HG02763 (cell line): Measurements from ENCODE around the gene EDAR.

ENCODE experiments used
- ATAC-seq: cut with Tn5 transposase; IDR thresholded peaks from one replicate; pipeline ENCODE4 v1.9.1; 2021; ENCODE audit warnings: mild to moderate bottlenecking, moderate library complexity; ENCODE audit not compliant: unreplicated experiment

The EDAR gene

DNA sequence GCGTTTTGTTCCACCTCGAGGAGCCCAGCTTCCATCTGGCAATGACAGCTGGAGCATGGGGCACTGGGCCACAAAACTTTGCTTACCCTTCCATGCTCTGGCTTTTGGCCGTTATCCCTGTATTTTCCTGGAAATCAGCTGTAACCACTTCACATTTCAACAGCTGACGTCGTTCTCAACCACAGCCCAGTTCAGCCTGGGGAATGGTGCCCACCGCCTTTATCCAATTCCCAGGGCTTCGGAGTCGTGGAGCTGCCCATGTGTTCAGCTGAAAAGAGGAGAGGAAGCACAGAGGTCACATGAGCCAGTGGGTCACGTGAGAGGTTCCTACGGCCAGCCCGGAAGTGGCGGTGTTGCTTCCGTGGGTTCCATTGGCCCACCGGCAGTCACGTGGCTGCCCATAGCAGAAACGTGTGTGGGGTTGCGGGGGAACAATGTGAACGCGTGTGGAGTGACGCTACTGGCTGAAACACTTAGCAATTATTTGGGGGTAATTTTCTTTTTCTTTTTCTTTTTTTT lies 16.7 kb upstream of the EDAR start:
- ATAC-seq, result no peak

DNA sequence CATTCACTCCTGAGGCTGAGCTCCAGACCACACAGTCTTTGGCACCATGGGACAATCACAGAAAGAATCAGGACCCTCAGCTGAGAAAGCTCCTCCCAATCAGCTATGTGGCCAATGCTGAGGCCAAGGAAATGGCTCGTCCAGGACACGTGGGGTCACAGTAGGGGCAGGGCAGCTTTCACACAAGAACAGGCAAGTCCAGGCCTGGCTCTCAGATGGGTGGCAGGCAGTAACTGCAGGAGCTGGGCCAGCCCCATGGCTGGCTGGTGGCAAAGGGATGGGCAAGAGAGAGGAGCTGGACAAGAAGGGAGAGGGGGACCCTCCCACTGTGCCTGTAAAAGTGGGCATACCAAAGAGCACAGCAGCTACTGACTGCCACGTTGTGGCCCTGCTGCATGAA lies 12.2 kb upstream of the EDAR start:
- no peak for ATAC-seq

DNA sequence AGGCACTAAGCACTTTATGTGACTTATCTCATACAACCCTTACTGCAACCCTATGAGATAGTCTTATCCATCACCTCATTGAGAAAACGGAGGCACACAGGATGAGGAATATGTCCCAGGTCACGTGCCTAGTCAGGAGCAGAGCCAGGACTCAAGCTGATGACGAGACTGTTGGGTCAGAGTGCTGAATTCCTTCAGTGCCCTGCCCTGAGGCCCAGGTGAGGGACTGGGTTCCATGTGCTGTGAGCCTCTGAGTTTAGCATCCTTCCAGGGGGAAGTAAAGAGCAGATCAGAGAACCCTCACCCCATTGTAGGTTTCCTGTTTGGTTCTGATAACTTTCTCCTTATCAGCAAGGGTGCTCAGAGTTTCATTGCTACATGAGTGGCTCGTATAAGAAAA lies 11.7 kb upstream of the EDAR start:
- no peak for ATAC-seq

DNA sequence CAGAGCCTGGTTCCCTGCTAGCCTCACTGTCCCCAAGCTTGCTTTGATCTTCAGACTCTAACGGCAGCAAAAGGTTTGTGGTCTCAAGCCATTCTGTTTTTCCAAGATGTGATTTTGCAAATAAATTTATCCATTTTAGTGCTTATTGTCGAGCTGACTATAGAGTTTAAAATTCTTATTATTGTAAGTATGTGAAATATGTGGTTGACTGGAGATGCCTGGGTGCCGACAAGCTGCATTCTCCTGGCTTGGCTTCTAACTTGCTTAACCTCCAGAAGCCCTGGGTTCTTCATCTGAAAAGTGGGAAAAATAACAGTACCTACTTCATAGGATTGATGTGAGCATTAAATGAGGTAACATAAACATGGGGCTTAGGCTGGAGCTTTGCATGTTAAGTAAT lies 9.9 kb upstream of the EDAR start:
- no peak for ATAC-seq

DNA sequence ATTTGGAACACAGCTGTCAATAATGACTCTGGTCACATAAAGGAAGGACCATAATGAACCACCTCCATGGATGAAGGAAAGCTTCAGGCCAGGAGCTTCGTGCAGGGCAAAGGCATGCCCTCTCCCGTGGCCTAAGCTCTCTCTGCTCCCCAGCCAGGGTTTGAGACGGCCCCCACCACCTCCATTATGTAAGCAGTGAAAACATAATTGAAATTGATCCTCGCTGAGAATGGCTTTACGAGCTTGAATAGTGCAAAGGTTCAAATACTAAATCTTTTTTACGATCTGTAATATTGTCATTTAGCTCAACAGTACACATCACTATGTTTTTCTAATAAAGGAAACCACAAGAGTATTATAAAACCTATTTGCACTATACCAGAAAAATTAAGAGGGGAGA lies 5.2 kb upstream of the EDAR start:
- ATAC-seq, result no peak

DNA sequence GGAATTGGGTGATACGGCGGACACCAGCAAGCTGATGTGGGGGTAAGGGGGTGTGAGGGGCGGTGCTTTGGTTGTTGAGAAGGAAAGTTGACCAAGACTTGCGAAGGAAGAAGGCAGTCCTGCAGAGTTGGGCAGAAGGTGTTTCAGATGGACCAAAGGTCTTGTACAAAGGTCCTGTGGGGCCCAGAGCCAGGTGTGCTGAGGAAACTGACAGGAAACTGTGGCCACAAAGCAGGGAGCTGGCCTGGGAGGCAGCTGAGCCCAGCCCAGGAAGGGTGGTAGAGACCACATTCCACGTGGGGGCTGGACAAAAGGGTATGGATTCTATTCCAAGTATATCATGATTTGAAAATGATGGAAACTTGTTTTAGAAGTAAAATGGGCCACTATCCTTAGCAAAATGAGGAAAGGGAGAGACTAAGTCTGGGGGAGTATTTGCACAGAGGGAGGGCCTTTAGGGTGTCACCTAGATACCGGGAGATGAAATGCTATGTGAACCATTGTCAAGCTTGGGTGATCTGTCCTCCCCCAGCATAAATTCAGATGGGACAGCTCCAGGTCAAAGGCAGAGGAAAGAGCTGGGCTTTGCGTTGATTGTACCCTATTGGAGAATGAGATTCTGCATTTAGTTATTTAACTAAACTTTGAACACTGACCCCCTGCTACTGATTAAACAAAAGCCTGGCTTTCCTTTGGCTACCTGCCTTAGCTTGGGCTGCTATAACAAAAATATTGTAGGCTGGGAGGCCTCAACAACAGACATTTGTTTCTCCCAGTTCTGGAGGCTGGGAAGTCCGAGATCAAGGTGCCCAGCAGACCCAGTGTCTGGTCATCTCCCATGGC lies 4.3 kb upstream of the EDAR start:
- ATAC-seq, result no peak

DNA sequence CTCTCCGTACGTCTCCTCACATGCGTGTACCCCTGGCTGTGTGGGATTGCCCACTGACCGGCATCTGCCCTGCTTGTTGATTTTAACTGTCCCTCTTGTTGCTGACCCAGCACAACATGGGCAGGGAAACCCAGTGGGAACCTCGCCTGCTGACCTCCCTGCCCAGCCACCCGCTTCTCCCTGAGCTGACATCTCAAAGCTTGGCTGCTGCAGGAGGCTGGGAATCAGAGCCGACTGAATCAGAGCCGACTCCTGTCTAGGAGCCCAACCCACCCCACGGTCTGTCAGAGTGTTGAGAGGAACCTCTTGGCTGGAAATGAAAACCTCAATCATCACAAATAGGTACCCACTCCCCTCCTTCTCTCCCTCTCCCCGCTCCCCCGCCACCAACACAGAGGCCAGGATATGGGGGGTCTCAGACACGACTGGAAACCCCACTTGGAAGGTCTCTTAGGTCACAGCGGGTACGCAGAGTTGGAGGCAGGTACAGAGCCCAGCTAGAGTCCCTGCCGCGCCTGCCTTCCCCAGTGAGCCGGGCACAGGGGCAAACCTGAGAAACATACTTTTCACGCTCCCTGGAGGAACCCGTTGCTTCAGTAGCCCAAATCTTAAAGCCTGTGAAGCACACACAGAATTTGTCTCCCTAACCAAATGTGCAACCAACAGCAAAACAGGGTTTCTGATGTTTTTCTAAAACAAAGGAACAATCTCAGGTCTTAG lies 784 bp downstream of the EDAR start:
- no peak for ATAC-seq

DNA sequence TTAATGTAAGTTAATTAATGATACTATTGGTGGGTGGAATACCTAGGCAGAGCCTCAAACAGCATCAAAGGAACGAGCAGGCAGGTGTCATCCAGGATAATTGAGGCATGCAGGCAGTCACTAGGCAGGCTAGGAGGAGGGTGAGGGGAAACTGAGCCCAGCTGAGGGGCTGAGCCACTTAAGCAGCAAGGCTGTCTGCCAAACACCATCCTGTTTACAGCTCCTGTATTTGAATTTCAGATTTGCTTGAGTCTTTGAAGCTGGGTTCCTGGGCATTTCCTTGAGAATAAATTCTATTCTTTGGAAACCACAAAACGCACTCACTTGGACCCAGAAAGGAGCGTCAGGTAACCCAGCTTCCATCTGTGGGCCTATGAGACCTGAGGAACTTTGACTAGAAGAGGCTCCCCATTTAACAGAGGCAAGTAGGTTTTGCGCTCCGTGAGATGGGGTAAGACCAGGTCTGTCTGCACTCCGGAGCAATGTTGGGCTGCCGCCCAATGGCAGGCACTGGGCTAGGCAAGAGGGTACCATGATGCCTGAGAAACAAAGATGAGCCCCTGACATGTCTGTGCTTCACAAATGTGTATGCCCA lies 2.0 kb downstream of the EDAR start:
- no peak for ATAC-seq

DNA sequence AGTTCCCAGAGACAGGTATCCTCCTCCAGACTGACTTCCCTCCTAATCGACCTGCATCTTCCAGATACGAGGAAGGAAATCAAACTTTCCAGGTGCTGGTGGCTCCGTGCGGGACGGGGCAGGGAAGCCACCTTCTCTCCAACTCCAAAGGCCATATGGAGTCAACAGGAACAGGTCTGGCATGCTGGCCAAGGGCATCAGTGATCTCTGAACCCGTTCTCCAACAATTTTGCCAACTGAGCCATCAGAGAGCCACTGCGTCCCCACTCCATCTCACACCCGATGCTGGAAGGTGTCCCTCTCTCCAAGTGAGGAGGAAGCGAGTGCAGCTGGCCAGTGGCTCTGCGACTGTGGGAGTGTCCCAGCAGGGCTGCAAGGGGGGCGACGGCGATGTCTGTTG lies 5.4 kb downstream of the EDAR start:
- ATAC-seq, result no peak

DNA sequence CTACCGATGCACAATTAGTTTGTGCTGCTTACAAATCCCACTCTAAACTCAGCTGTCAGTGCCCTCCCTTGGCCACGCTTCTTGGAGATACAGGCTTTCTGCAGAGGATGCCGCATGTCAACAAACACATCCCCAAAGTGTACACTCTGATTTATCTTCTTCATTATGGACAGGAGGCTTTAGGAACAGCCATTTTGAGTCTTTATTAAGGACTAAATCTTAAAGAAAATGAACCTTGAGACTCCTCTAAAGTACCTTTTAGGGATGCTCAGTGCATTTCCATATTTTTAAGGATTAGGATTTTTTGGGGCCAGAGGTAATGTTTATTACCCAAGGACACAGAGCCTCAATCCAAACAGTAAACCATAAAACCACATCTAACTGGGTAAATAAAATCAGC lies 6.0 kb downstream of the EDAR start:
- ATAC-seq, result no peak

DNA sequence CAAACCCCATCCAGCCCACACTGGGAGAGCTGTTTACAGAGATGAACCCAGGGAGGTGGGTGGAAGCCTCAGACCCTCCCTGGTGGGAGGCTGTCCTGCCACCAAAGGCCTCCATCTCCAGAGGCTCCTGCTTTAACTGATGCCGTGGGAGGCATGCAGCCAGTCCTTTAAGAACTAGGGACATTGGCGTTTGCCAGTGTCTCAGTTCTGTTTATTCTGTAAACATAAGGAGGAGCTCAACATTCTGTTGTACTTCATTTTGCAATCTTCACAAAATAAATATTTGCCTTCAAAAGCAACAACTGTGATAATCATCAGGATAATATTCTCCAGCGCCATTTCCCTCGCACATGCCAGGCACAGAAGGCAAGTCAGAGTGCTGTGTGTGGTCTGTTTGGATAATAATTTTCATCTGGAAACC lies 6.8 kb downstream of the EDAR start:
- ATAC-seq, result no peak

DNA sequence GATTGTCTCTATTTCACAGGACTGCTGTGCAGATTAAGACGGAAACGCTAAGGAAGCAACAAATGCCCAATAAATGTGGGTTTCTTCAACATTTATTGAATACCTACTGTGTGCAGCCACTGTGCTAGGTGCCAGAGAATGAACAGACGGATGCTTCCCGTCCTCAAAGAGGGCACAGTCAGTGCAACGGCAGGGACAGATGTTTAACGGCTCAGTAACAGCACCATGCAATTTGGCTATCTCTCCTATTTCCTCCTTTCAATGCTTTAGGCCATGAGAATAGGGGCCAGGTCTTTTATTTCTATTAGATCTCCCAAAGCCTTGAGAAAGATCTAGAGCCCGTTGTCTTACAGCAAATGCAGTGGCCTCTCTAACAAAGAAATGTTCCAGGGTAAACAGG lies 7.2 kb downstream of the EDAR start:
- ATAC-seq, result no peak

DNA sequence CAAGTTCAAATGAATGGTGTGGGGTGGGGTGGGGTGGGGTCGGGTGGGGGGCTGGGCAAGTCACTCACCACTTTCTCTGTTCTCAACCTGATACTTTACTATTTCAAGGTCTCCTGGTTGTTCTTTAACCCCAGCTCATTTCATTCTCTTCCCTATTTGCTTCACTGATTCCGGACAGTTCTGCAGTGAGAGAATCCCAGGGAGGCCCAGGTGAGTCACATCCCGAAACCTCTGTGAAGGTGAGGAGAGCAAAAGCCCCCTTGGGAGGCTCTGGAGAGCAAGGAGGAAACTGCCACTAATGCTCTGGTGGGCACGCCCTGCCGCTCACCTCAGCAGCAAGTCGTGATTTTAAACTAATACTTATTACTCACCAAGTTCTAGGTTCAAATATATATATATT lies 8.9 kb downstream of the EDAR start:
- ATAC-seq, result no peak

DNA sequence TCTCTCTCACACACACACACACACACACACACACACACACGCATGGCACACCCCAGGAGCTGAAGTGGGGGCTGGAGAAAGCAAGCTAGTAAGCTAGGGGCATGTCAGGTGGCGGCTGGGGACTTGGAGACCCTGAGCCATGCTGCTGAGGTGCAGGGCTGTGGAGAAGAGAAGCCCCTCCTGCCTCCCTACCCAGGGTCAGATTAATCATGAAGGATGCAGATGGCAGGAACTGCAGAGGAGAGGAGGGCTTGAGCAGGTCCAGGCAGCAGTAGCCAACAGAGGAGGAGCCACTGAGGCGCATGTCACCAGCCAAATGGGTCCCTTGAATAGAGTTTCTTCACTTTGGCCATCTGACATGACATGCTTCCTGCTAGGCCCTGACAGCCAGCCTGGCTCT lies 9.6 kb downstream of the EDAR start:
- ATAC-seq, result no peak

DNA sequence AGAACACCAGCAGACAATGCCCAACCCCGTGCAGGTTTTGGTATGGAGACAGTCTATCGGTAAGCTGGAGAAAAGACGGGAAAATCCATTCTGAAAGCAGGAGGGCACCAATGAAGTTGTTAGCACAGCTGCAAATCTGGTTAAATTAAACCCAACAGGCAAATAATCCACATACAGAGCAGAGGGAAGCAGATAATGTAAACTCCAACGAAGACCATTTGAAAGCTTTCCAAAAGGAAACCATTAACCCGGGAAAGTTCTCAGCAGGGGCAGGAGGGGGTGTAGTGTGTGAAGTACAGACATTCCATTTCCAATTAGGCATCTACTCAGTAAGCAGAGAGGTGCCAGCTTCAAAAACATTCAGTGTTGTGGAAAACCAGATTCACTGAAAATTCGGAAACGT lies 10.3 kb downstream of the EDAR start:
- no peak for ATAC-seq

DNA sequence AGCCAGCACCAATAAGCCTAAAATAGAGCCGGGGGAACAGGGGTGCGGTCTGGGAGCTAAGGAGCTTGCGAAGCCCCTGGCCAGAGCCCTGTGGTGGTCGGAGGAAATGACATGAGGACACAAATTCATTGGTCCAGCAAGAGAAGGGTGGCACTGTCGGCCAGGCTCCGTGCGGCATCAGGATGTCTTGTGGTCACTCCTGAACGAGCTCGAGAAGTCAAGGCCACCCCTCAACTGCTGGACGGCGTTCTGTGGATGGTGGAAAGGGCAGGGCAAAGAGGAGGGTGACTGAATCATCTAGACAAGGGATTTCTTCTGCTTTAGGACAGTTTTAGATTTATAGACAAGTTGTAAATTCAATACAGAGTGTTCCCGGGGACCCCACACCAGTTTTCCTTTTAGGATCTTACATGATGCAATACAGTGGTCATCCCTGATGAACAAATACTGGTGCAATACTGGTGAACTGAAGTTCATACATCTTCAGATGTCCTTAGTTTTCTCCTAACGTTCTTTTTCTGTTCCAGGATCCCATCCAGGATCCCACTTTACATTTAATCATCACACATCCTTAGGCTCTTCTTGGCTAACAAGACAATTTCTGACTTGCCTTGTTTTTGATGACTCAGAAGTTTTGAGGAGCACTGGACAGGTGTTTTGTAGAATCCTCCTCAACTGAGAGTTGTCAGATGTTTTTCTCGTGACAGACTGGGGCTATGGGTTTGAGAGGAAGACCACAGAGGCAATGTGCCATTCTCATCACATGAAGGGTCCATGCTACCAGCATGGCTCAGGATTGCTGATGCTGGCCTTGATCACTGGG lies 13.2 kb downstream of the EDAR start:
- no peak for ATAC-seq

DNA sequence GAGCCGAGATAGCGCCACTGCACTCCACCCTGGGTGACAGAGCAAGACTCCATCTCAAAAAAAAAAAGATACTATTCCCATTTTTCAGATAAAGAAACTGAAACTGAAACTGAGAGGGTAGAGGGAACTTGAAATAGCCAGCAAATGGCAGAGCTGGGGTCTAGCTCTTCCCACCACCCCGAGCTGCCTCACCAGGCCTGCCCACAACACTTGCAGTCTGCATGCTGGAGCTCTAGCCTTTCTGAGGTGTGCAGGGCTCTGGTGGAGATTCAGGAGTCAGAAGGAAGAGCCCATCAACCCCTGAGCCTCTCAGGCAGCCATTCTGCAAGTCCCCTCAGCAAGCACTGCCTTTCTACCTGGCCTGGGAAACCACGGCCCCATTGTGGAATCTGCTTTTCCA lies 14.3 kb downstream of the EDAR start:
- ATAC-seq, result no peak

DNA sequence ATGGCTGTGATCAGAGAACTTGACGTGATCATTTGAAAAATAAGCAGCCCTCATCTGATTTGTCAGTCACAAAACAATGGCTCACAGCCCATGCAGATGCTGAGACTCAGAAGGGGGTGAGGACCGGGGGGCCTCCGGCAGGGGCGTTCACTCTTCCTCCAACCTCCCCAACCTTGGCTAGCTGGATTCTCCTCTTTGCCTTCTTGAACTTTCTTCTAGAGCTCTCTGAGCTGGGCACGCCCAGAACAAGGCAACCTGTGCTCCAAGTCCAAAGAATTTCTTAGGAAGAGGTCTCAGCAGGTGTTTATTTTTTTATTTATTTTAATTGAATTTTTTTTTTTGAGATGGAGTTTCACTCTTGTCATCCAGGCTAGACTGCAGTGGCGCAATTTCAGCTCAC lies 16.4 kb downstream of the EDAR start:
- no peak for ATAC-seq

DNA sequence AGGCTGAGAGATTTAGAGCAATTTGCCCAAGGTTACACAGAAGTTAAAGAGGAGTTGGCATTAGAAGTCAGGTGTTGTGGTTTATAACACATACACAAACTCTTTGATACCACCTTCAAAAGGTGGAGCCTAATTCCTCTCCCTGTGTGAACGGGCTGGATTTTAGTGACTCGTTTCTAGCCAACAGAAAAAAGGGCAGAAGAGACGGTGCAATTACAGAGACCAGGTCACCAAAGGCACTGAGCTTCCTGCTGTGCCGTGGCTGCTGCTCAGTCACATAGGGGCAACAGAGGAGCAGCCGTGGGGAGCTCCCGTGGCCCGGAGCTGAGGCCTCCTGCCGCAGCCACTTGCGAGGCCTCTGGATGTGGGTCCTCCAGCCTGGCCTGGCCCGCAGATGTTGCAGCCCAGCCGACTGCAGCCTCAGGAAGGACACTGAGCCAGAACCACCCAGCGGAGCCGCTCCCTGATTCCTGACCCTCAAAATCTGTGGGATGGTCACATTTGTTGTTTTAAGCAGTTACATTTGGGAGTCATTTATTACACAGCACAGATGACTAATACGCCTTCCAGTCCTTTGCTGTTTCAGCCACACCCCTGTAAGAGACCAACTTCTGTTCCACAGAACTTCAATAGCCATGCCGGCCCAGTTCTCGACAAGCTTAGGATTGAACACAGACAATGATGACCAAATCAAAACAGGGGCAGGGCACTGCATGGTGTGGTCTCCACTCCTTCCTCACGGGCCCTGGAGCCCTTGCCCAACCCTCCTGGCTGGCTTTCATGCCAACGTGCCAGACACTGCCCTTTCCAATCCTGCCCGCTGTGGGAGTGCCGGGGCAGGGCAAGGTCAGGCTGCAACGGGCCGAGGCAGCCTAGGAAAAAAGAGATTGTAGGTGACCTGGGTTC lies 17.1 kb downstream of the EDAR start:
- ATAC-seq, result no peak

DNA sequence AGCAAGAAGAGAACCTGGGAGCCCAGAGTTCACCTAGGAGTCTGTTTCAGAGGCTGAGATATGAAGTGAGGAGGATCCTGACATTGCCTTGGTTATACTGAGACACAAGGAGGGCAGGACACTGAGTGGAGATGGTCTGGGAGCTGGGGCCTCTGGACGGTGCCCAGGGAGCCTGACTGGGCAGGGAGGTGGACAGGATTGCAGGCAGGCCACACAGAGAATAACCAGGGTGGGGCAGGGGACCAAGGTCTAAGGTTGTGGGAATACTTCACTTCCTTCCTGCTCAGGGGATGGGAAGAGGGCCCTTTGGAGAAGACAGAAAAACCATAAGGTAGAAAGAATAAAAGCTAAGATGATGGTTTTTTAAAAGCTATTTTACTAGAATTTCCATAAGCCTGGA lies 18.7 kb downstream of the EDAR start:
- no peak for ATAC-seq
